GM18498 (cell line): Measurements from ENCODE around the gene CXorf58.
"Not testable (repeated sequence)": the region's sequence is repeated elsewhere in the genome, so short reads cannot be mapped to it uniquely, and the experiment has no call there.

ENCODE experiments used
- ATAC-seq: cut with Tn5 transposase; IDR thresholded peaks from one replicate; pipeline ENCODE4 v1.9.1; 2021; ENCODE audit warnings: mild to moderate bottlenecking, moderate library complexity; ENCODE audit not compliant: unreplicated experiment

CXorf58 gene

DNA sequence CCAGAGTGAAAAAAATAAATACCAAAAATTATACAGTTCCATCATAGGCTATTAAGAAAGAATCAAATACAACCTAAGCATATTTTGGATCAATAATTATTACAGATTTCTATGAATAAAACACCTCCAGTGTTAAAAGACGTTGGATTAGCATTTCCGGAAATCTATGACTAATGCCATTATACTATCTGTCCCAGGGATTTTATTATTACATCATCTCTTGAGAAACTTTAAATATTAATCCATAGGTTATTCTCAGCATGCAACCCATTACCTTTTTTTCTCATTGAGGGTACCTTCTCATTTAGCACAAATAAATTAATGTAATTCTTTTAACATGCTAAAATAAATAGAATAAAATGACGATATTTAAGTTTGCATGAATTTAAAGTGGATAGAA is 44.6 kb downstream of the CXorf58 start:
- no peak for ATAC-seq

DNA sequence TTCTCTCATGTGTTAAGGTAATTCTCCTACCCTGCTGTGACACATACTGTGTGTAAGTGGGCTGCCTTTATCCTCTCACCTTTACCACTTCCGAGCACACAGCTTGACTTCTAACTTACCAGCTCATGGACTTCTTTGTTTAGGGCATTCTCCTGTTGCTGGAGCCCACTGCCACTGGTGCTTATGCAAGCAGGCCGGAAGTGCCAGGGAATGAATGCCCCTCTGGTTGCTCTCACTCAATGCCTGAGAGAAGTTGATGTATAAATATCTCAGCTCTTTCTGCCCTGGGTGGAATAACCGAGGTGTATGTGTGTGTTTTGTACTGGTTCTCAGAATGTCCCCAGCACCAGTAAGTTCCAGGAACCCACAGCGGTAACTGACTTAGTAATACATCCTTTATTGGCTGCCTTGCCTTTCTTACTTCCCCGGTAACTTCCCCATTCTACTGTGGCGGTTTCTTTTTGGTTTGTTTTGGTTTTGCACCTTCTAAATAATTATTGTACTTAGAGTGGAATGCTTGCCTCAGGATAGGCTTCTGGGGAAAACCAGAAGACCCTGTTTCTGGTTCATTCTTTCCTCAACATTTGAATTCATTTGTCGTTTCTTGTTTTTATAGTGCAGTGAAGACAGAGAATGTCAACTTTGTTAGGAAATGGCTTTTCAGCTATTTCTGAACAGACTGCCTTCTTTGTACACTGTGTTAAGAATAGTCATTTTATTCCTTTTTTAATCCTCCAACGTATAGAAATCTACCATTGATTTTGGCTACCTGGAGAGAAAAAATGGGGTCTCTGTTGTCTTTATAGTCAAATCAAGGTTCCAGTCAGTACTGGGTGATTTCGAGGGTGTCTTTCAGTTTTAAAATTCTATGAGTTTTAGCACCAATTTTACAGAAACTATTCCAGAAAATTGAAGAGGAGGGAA is 45.4 kb downstream of the CXorf58 start:
- ATAC-seq, result peak; percentile 98

DNA sequence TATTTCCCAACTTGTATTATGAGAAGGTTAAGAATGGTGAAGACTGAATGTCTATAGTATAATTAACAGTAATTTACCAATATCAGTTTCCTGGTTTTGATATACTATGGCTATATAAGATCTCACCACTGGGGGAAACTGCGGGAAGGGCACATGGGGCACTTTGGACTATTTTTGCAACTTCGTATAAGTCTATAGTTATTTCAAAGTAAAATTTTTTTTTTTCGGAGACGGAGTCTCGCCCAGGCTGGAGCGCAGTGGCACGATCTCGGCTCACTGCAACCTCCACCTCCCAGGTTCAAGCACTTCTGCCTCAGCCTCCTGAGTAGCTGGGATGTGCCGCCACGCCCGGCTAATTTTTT is 46.1 kb downstream of the CXorf58 start:
- peak; percentile 9 for ATAC-seq

DNA sequence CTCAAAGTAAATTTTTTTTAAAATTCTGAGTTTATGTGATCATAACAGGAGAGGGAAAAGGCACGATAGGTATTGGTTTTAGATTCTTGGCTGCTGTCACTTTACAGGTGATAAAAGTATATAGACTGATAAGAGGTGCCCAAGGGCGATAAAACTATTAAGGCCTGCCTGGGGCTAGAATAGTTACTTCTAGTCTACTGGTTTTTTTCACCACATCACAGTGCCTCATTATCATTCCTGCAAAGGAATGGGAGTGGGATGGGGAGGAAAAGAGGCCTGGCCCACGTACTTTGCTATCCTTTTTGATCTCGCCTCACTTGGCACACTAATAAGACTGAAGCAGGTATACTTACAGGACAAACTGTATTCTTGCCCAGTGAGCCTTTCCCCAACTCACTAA is 46.6 kb downstream of the CXorf58 start:
- ATAC-seq, result no peak

DNA sequence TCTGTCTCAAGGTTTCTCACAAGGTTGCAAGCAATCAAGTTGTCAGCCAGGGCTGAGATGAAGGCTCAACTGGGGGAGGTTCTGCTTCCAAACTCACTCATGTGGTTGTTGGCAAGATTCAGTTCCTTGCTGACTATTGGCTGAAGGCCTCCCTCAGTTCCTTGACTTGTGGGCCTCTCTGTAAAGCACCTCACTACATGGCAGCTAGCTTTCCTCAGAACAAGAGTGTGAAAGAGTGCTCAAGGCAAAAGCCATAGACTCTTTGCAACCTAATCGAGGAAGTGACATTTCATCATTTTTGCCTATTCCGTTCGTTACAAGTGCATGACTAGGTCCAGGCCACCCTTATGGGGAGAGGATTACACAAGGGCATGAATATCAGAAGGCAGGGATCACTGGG is 52.0 kb downstream of the CXorf58 start:
- no peak for ATAC-seq

DNA sequence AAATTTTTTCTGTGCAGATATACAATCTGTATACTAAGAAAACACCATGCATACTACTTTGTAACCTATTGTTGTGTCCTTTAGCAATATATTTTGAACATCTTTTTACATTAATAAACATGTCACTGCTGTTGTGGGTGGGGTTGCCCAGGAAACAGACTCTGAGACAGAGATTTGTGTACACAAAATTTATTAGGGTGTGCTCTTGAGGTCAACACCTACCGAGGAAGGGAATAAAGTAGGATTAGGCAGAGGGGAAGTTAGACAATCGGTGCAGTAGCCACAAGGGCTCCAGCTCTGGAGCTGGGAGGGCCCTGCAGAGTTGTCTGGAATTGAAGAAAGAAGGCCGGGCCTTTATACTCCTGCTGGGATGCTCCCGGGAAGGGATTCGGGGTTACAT is 56.4 kb downstream of the CXorf58 start:
- no peak for ATAC-seq

DNA sequence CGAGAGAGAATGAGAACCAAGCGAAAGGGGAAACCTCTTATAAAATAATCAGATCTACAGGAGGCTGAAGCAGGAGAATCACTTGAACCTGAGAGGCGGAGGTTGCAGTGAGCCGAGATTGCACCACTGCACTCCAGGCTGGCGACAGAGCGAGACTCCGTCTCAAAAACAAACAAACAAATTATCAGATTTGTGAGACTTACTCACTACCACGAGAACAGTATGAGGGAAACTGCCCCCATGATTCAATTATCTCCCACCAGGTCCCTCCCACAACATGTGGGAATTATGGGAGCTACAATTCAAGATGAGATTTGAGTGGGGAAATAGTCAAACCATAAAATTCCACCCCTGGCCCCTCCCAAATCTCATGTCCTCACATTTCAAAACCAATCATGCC is 57.8 kb downstream of the CXorf58 start:
- not testable (repeated sequence) for ATAC-seq

DNA sequence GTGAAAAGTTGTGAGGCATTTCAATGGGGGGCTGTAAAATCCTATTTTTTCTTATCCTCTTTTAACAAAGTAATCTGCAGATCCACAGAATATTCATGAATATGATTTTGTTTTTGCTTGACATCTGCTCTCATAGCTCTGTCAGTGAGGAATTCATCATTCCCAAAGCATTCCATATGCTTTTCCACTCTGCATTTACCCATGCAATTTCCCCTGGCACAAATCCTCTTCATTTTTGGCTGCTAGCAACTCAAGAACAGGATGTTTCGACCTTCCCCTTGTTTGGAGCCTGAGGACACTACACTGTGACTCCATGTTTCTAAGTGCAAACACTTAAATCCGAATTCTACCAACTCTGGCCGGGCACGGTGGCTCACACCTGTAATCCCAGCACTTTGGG is 70.7 kb downstream of the CXorf58 start:
- no peak for ATAC-seq

DNA sequence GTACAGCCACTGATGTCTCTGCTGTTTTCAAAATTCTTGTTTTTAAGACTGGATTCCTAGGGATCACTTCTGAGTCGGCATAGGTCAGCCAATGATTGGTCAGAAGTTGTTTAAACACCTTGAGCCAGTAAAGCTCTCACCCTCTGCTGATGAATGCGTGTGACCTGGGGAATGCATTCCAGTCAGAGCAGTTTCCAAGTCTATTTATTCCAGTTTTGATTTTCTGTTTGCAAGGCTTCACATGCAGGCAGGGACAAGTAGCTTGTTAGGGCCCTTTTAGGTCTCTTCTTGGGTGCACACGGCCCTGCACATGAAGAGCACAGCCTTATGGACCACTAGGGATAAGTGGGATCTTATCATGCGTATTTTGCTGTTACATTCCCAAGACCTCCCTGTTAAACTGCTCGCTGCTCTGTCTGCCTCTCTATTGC is 72.2 kb downstream of the CXorf58 start:
- no peak for ATAC-seq

DNA sequence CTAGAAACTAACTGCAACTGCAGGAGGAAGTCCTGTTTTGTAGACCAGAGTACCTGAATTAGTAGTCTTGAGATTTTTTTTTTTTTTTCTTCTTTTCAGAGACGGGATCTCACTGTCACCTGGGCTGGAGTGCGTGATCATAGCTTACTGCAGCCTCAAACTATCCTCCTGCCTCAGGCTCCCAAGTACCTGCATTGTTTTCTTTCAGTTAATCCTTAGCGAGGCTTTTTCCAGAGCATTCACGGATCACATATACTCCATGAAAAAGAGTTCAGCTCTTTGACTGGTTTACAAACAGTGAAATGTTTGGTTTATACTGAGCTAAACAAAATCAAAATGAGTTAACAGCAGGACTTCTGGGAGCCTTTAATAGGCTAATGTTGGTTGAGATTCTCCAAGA is 73.4 kb downstream of the CXorf58 start:
- ATAC-seq, result no peak

DNA sequence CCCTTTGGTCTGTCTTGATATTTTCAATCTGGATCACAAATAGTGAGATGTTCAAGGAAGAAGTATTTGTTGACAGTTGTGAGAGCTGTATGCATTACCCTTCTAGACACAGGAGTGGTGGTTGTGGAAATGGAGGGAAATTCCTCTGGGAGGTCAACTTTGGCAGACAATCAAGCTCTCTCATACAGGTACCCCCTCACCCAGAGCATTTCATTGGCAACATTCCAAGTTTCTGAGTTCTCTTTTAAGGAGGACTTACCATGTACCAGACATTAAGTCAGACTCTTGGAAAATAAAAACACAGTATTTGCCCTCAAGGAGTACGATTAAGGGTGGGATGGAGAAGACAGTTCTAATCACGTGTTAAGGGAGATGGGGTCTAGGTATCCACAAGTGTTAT is 73.9 kb downstream of the CXorf58 start:
- no peak for ATAC-seq

DNA sequence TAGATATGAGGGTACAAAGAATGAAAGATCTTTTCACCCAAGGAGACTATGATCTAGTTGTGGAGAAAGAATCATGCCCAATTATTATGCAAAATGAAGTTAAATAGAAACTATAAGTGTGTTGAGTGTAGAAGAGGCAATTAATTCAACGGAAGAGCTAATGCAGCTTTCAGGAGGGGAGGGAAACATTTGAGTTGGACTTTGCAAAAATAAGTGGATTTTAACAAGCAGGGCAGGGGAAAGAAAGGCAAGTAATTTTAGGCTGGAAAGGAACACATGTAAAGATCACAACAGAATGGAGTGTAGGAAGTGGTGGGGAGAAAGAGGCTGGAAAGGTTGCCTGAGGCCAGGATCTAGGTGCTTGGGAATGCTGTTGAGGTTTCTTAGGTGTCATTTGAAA is 75.1 kb downstream of the CXorf58 start:
- no peak for ATAC-seq
